ENCODE measurements around the gene LRP1. TPM values are rescaled to one million over a fixed set of nuclear protein-coding genes. Genes with fewer than 3 reads are reported as not detected.

Gene LRP1
- total and polyA plus RNA-seq, 2 of the 13 experiments (the other 11 are each of a cell fraction or from before 2014, with no cell fraction given) = 14.7 to 30.8 TPM

DNA sequence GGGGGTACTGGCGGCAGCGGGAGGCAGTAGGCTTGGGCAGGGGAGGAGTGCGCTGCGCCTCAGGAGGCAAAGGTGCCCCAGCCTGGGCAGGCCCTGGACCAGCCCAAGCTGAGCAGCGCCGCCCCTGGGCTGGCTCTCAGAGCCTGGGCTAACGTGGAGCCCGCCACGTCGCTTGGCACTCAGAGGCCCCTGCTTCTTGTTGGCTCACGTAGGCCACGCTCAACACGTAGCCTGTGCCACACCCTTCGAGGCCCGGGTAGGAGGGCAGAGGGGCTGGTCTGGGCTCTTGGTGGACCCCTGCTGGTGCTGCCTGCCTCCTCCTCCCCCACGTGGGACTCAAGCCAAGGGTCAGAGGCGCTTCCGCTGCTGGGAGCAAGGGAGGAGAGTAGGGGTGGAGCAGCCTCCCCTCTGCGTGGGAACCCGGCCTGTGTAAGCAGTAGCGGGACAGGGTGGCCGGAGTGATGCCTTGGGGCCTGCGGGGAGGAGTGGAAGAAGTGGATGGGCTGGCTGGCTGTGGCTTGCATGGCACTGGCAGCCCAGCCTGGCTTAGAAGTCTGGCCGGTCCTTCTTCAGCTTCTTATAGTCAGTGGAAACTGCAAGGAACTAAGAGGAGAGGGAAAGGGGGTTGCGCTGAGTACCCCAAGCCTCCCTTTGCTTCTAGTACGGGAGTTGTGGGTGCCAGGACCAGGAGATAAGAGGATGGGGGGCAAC is 106.9 kb downstream of the LRP1 start (continued):
- TF ChIP-seq, protein P1, sequence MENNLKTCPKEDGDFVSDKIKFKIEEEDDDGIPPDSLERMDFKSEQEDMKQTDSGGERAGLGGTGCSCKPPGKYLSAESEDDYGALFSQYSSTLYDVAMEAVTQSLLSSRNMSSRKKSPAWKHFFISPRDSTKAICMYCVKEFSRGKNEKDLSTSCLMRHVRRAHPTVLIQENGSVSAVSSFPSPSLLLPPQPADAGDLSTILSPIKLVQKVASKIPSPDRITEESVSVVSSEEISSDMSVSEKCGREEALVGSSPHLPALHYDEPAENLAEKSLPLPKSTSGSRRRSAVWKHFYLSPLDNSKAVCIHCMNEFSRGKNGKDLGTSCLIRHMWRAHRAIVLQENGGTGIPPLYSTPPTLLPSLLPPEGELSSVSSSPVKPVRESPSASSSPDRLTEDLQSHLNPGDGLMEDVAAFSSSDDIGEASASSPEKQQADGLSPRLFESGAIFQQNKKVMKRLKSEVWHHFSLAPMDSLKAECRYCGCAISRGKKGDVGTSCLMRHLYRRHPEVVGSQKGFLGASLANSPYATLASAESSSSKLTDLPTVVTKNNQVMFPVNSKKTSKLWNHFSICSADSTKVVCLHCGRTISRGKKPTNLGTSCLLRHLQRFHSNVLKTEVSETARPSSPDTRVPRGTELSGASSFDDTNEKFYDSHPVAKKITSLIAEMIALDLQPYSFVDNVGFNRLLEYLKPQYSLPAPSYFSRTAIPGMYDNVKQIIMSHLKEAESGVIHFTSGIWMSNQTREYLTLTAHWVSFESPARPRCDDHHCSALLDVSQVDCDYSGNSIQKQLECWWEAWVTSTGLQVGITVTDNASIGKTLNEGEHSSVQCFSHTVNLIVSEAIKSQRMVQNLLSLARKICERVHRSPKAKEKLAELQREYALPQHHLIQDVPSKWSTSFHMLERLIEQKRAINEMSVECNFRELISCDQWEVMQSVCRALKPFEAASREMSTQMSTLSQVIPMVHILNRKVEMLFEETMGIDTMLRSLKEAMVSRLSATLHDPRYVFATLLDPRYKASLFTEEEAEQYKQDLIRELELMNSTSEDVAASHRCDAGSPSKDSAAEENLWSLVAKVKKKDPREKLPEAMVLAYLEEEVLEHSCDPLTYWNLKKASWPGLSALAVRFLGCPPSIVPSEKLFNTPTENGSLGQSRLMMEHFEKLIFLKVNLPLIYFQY (CRISPR knock-in tag; IDR thresholded peaks at IDR 0.05; ENCODE audit: borderline replicate concordance) = no peak
- TF ChIP-seq, protein P2, sequence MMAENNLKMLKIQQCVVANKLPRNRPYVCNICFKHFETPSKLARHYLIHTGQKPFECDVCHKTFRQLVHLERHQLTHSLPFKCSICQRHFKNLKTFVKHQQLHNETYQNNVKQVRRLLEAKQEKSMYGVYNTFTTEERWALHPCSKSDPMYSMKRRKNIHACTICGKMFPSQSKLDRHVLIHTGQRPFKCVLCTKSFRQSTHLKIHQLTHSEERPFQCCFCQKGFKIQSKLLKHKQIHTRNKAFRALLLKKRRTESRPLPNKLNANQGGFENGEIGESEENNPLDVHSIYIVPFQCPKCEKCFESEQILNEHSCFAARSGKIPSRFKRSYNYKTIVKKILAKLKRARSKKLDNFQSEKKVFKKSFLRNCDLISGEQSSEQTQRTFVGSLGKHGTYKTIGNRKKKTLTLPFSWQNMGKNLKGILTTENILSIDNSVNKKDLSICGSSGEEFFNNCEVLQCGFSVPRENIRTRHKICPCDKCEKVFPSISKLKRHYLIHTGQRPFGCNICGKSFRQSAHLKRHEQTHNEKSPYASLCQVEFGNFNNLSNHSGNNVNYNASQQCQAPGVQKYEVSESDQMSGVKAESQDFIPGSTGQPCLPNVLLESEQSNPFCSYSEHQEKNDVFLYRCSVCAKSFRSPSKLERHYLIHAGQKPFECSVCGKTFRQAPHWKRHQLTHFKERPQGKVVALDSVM (CRISPR knock-in tag; IDR thresholded peaks at IDR 0.05) = no peak
- TF ChIP-seq JDP2 (CRISPR knock-in tag; IDR thresholded peaks at IDR 0.05; ENCODE audit: borderline replicate concordance) (no peak), ZNF343 (CRISPR knock-in tag; IDR thresholded peaks at IDR 0.05) (no peak), NKX3-1 (CRISPR knock-in tag; IDR thresholded peaks at IDR 0.05) (no peak), CHD4 (IDR thresholded peaks at IDR 0.05; ENCODE audit: borderline replicate concordance, low read length) (no peak), KDM6A (CRISPR knock-in tag; IDR thresholded peaks at IDR 0.05; ENCODE audit: low read depth) (no peak), HNRNPK (IDR thresholded peaks at IDR 0.05; ENCODE audit: low read depth, low read length, poor library complexity, severe bottlenecking) (peak; percentile 74), ZSCAN29 (CRISPR knock-in tag; conservative IDR thresholded peaks at IDR 0.05) (no peak), ZNF225 (CRISPR knock-in tag; IDR thresholded peaks at IDR 0.05) (0 out of 2 replicates have a peak, but pooled peaks have one; percentile 79)
- TF ChIP-seq, protein P3, sequence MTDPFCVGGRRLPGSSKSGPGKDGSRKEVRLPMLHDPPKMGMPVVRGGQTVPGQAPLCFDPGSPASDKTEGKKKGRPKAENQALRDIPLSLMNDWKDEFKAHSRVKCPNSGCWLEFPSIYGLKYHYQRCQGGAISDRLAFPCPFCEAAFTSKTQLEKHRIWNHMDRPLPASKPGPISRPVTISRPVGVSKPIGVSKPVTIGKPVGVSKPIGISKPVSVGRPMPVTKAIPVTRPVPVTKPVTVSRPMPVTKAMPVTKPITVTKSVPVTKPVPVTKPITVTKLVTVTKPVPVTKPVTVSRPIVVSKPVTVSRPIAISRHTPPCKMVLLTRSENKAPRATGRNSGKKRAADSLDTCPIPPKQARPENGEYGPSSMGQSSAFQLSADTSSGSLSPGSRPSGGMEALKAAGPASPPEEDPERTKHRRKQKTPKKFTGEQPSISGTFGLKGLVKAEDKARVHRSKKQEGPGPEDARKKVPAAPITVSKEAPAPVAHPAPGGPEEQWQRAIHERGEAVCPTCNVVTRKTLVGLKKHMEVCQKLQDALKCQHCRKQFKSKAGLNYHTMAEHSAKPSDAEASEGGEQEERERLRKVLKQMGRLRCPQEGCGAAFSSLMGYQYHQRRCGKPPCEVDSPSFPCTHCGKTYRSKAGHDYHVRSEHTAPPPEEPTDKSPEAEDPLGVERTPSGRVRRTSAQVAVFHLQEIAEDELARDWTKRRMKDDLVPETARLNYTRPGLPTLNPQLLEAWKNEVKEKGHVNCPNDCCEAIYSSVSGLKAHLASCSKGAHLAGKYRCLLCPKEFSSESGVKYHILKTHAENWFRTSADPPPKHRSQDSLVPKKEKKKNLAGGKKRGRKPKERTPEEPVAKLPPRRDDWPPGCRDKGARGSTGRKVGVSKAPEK (CRISPR knock-in tag; IDR thresholded peaks at IDR 0.05; ENCODE audit: borderline replicate concordance) = no peak
- TF ChIP-seq, protein P4, sequence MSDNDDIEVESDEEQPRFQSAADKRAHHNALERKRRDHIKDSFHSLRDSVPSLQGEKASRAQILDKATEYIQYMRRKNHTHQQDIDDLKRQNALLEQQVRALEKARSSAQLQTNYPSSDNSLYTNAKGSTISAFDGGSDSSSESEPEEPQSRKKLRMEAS (IDR thresholded peaks at IDR 0.05) = peak; percentile 71
- TF ChIP-seq, protein P5, sequence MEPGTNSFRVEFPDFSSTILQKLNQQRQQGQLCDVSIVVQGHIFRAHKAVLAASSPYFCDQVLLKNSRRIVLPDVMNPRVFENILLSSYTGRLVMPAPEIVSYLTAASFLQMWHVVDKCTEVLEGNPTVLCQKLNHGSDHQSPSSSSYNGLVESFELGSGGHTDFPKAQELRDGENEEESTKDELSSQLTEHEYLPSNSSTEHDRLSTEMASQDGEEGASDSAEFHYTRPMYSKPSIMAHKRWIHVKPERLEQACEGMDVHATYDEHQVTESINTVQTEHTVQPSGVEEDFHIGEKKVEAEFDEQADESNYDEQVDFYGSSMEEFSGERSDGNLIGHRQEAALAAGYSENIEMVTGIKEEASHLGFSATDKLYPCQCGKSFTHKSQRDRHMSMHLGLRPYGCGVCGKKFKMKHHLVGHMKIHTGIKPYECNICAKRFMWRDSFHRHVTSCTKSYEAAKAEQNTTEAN (CRISPR knock-in tag; conservative IDR thresholded peaks at IDR 0.05) = no peak
- TF ChIP-seq, protein P6, sequence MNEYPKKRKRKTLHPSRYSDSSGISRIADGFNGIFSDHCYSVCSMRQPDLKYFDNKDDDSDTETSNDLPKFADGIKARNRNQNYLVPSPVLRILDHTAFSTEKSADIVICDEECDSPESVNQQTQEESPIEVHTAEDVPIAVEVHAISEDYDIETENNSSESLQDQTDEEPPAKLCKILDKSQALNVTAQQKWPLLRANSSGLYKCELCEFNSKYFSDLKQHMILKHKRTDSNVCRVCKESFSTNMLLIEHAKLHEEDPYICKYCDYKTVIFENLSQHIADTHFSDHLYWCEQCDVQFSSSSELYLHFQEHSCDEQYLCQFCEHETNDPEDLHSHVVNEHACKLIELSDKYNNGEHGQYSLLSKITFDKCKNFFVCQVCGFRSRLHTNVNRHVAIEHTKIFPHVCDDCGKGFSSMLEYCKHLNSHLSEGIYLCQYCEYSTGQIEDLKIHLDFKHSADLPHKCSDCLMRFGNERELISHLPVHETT (CRISPR knock-in tag; conservative IDR thresholded peaks at IDR 0.05) = no peak

All from HepG2 (cell line).